H9 (cell line): ENCODE measurements around the gene SLA2. TPM values are rescaled to one million over a fixed set of nuclear protein-coding genes. Genes with fewer than 3 reads are reported as not detected.
"Not testable (repeated sequence)": the region's sequence is repeated elsewhere in the genome, so short reads cannot be mapped to it uniquely, and the experiment has no call there.

Experiments used
- DNase-seq: peaks from one replicate; pipeline ENCODE4 v3.0.0-alpha.2; 2017
- H2AFZ ChIP-seq: one replicate; pipeline ENCODE4 v1.6.1; 2013; ENCODE audit warnings: mild to moderate bottlenecking, low read length, control low read depth, moderate library complexity
- H2AK5ac ChIP-seq: 2 replicates; pipeline ENCODE4 v1.6.1; 2013; ENCODE audit warnings: low read length, control low read depth, mixed read lengths; ENCODE audit not compliant: insufficient read length
- H2BK120ac ChIP-seq: one replicate; pipeline ENCODE4 v1.6.1; 2013; ENCODE audit warnings: low read depth, mild to moderate bottlenecking, low read length, control low read depth, inconsistent platforms; ENCODE audit not compliant: poor library complexity, severe bottlenecking
- H2BK12ac ChIP-seq: 2 replicates; pipeline ENCODE4 v1.6.1; 2013; ENCODE audit warnings: low read length, control low read depth, mixed read lengths, low read depth; ENCODE audit not compliant: insufficient read length
- H2BK15ac ChIP-seq: 2 replicates; pipeline ENCODE4 v1.6.1; 2013; ENCODE audit warnings: low read depth, low read length, control low read depth
- H2BK20ac ChIP-seq: one replicate; pipeline ENCODE4 v1.6.1; 2013; ENCODE audit warnings: low read depth, mild to moderate bottlenecking, low read length, control low read depth, inconsistent platforms; ENCODE audit not compliant: poor library complexity, severe bottlenecking
- H2BK5ac ChIP-seq: 2 replicates; pipeline ENCODE4 v1.6.1; 2013; ENCODE audit warnings: low read length, control low read depth, mixed read lengths; ENCODE audit not compliant: insufficient read length
- H3K14ac ChIP-seq: 2 replicates; pipeline ENCODE4 v1.6.1; 2013; ENCODE audit warnings: low read length, control low read depth; ENCODE audit not compliant: insufficient read depth
- H3K18ac ChIP-seq: 2 replicates; pipeline ENCODE4 v1.6.1; 2013; ENCODE audit warnings: low read depth, mild to moderate bottlenecking, mixed read lengths, low read length, control low read depth; ENCODE audit not compliant: insufficient read length
- H3K23ac ChIP-seq: 2 replicates; pipeline ENCODE4 v1.6.1; 2013; ENCODE audit warnings: low read length, control low read depth, mixed read lengths, low read depth; ENCODE audit not compliant: insufficient read length
- H3K23me2 ChIP-seq: 2 replicates; pipeline ENCODE4 v1.6.1; 2013; ENCODE audit warnings: low read depth, mild to moderate bottlenecking, mixed read lengths, low read length, control low read depth; ENCODE audit not compliant: insufficient read length, poor library complexity, severe bottlenecking
- H3K27ac ChIP-seq: 2 replicates; pipeline ENCODE4 v1.5.1; 2013; ENCODE audit warnings: low read length, control low read depth, mixed read lengths, low read depth; ENCODE audit not compliant: insufficient read length
- H3K27me3 ChIP-seq: 2 replicates; pipeline ENCODE4 v1.6.1; 2013; ENCODE audit warnings: low read length, control low read depth, inconsistent platforms; ENCODE audit not compliant: insufficient read depth
- H3K4ac ChIP-seq: 2 replicates; pipeline ENCODE4 v1.6.1; 2013; ENCODE audit warnings: low read depth, mild to moderate bottlenecking, control low read depth, inconsistent platforms, low read length, moderate library complexity
- H3K4me1 ChIP-seq: 2 replicates; pipeline ENCODE4 v1.6.1; 2013; ENCODE audit warnings: low read length, control low read depth, inconsistent platforms; ENCODE audit not compliant: insufficient read depth
- H3K4me2 ChIP-seq: 2 replicates; pipeline ENCODE4 v1.6.1; 2013; ENCODE audit warnings: low read length, control low read depth, mixed read lengths; ENCODE audit not compliant: insufficient read length, insufficient read depth
- H3K56ac ChIP-seq: 2 replicates; pipeline ENCODE4 v1.6.1; 2013; ENCODE audit warnings: low read depth, mild to moderate bottlenecking, mixed read lengths, low read length, control low read depth; ENCODE audit not compliant: insufficient read length
- H3K79me1 ChIP-seq: 2 replicates; pipeline ENCODE4 v1.6.1; 2013; ENCODE audit warnings: low read depth, mild to moderate bottlenecking, moderate library complexity, low read length, control low read depth, inconsistent platforms; ENCODE audit not compliant: insufficient read depth, poor library complexity, severe bottlenecking
- H3K79me2 ChIP-seq: 2 replicates; pipeline ENCODE4 v1.6.1; 2013; ENCODE audit warnings: low read length, control low read depth, inconsistent platforms; ENCODE audit not compliant: insufficient read depth
- H3K9ac ChIP-seq: 2 replicates; pipeline ENCODE4 v1.6.1; 2013; ENCODE audit warnings: low read length, control low read depth, mixed read lengths; ENCODE audit not compliant: insufficient read length; ENCODE audit errors: extremely low read depth
- H3K9me3 ChIP-seq: one replicate; pipeline ENCODE4 v1.6.1; 2013; ENCODE audit warnings: low read depth, low read length, inconsistent platforms; ENCODE audit not compliant: control insufficient read depth
- H3T11ph ChIP-seq: one replicate; pipeline ENCODE4 v1.6.1; 2013; ENCODE audit warnings: mild to moderate bottlenecking, low read length, control low read depth, inconsistent platforms
- H4K20me1 ChIP-seq: one replicate; pipeline ENCODE4 v1.6.1; 2013; ENCODE audit not compliant: control insufficient read depth, insufficient read length, insufficient read depth
- H4K5ac ChIP-seq: 2 replicates; pipeline ENCODE4 v1.6.1; 2013; ENCODE audit warnings: low read depth, mild to moderate bottlenecking, mixed read lengths, low read length, control low read depth; ENCODE audit not compliant: insufficient read length
- H4K8ac ChIP-seq: replicated peaks from 2 replicates; pipeline ENCODE4 v1.6.1; 2013; ENCODE audit warnings: low read length, control low read depth, mixed read lengths, low read depth; ENCODE audit not compliant: insufficient read length
- H4K91ac ChIP-seq: 2 replicates; pipeline ENCODE4 v1.6.1; 2013; ENCODE audit warnings: low read depth, mild to moderate bottlenecking, moderate library complexity, mixed read lengths, low read length, control low read depth; ENCODE audit not compliant: insufficient read length
- H3K27ac Mint-ChIP-seq, 3 experiments: 2 replicates in 2 of 3; 3 replicates in 1 of 3; pipeline ENCODE4 v1.8.0; 2020 to 2021; ENCODE audit warnings: mixed read lengths in 3 of 3, mild to moderate bottlenecking in 1 of 3, moderate library complexity in 1 of 3
- H3K27me3 Mint-ChIP-seq: 2 replicates; pipeline ENCODE4 v1.8.0; 2021; ENCODE audit warnings: low read depth, mild to moderate bottlenecking, moderate library complexity, mixed read lengths
- H3K36me3 Mint-ChIP-seq, 3 experiments: 2 replicates in 2 of 3; 3 replicates in 1 of 3; pipeline ENCODE4 v1.8.0; 2020 to 2021; ENCODE audit warnings: low read depth in 3 of 3, mixed read lengths in 3 of 3; ENCODE audit not compliant: insufficient read depth in 1 of 3
- H3K4me1 Mint-ChIP-seq, 2 experiments: 2 replicates each; pipeline ENCODE4 v1.8.0; 2020; ENCODE audit warnings: mixed read lengths in 2 of 2
- H3K4me3 Mint-ChIP-seq, 2 experiments: 2 replicates in 1 of 2; 3 replicates in 1 of 2; pipeline ENCODE4 v1.8.0; 2020 to 2021; ENCODE audit warnings: mild to moderate bottlenecking in 2 of 2, mixed read lengths in 2 of 2, moderate library complexity in 1 of 2
- H3K9me3 Mint-ChIP-seq, 2 experiments: 2 replicates in 1 of 2; 3 replicates in 1 of 2; pipeline ENCODE4 v1.8.0; 2020; ENCODE audit warnings: mild to moderate bottlenecking in 2 of 2, mixed read lengths in 2 of 2, moderate library complexity in 1 of 2
- WGBS: extraction: QIAGEN DNeasy Blood & Tissue Kit; methylation state at CpG from one replicate; pipeline ENCODE4 v1.1.7; 2013; ENCODE audit warnings: missing lambda C conversion rate, low lambda C conversion rate, mixed read lengths; ENCODE audit not compliant: insufficient read length; ENCODE audit errors: extremely low coverage; 5-methylcytosine and 5-hydroxymethylcytosine counted together
- total RNA-seq: library from RNA; stranded (reverse); gene quantifications from 2 replicates; pipeline ENCODE4 v1.2.1, GENCODE V29; 2021
- TF ChIP-seq, protein P1 (sequence below): fragments of 200-600 bp; sonication (generic); conservative IDR thresholded peaks from 3 replicates; pipeline ENCODE4 v1.8.0; 2021; ENCODE audit warnings: antibody characterized with exemption, mild to moderate bottlenecking

Gene SLA2
- total RNA-seq, 1 experiment from 2014 or later: 0.20 TPM

DNA sequence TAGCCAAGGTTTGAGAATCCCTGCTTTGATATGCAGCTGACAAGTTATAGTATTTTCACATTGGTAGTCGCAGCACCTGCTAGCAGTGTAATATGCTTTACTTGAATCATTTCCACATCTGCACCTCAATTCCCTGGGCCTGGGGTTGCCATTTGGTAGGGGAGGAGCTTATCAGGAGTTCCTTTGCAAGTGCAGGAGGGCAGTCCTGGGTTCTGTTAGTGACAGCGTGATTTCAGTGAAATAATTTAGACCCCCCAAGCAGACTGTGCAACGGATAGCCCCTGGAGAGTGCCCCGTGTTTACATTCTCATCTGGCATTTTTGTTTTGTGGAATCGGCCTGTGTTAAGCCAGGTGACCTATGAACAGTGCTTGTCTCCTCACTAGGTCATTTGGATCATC, 34.4 kb downstream of the SLA2 start:
- Mint-ChIP-seq H3K27ac (peak overlapping the region in 1 of 3 experiments; percentile 52; a peak in 3 of 7 replicates), H3K36me3 (peaks cover 30 to 76% (median 65%) of the 10 kb centered on the region in 3 experiments; a peak in 6 of 7 replicates), H3K27me3 (no peaks in the 10 kb centered on the region), H3K9me3 (no peaks in the 10 kb centered on the region), H3K4me3 (no peak overlapping the region), H3K4me1 (peaks cover 4 to 7% of the 10 kb centered on the region in 2 experiments)
- no peak overlapping the region for H2AK5ac ChIP-seq
- H3T11ph ChIP-seq: no peak overlapping the region
- no peak overlapping the region for H3K9ac ChIP-seq
- TF ChIP-seq, protein P1, sequence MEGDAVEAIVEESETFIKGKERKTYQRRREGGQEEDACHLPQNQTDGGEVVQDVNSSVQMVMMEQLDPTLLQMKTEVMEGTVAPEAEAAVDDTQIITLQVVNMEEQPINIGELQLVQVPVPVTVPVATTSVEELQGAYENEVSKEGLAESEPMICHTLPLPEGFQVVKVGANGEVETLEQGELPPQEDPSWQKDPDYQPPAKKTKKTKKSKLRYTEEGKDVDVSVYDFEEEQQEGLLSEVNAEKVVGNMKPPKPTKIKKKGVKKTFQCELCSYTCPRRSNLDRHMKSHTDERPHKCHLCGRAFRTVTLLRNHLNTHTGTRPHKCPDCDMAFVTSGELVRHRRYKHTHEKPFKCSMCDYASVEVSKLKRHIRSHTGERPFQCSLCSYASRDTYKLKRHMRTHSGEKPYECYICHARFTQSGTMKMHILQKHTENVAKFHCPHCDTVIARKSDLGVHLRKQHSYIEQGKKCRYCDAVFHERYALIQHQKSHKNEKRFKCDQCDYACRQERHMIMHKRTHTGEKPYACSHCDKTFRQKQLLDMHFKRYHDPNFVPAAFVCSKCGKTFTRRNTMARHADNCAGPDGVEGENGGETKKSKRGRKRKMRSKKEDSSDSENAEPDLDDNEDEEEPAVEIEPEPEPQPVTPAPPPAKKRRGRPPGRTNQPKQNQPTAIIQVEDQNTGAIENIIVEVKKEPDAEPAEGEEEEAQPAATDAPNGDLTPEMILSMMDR: no peak
- H3K79me1 ChIP-seq: peaks cover 4% of the 10 kb centered on the region
- no peak overlapping the region for H3K14ac ChIP-seq
- peaks cover 2% of the 10 kb centered on the region for H3K23me2 ChIP-seq
- no peak overlapping the region for H3K4ac ChIP-seq
- no peak overlapping the region for H3K18ac ChIP-seq
- no peak overlapping the region for H3K23ac ChIP-seq
- H3K27ac ChIP-seq: no peak overlapping the region
- no peak overlapping the region for H2BK15ac ChIP-seq
- H4K20me1 ChIP-seq: no peaks in the 10 kb centered on the region
- no CpG with 5 or more reads among the region's 5 CpGs for WGBS
- H3K4me1 ChIP-seq: no peaks in the 10 kb centered on the region
- H2BK5ac ChIP-seq: no peak overlapping the region
- H3K79me2 ChIP-seq: peaks cover 11% of the 10 kb centered on the region
- H3K4me2 ChIP-seq: no peak overlapping the region
- no peak overlapping the region for H4K91ac ChIP-seq
- H4K8ac ChIP-seq: no peak overlapping the region
- H4K5ac ChIP-seq: no peak overlapping the region
- H3K27me3 ChIP-seq: no peaks in the 10 kb centered on the region
- no peak overlapping the region for H2BK20ac ChIP-seq
- no peak for DNase-seq
- H2AFZ ChIP-seq: no peak overlapping the region
- no peak overlapping the region for H3K56ac ChIP-seq
- no peak overlapping the region for H2BK12ac ChIP-seq
- H3K9me3 ChIP-seq: no peaks in the 10 kb centered on the region
- H2BK120ac ChIP-seq: no peak overlapping the region

DNA sequence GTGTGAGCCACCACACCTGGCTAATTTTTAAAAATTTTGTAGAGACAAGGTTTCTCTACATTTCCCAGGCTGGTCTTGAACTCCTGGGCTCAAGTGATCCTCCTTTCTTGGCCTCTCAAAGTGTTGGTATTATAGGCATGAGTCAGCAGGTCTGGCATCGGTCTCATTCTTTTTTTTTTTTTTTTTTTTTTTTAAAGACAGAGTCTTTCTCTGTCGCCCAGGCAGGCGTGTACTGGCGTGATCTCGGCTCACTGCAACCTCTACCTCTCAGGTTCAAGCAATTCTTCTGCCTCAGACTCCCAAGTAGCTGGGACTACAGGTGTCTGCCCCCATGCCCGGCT, 37.6 kb downstream of the SLA2 start:
- H3K23ac ChIP-seq, H3K9me3 ChIP-seq, H3K23me2 ChIP-seq, DNase-seq, H3K4ac ChIP-seq, H3K9ac ChIP-seq, H3K27me3 Mint-ChIP-seq, H2AFZ ChIP-seq, H3K56ac ChIP-seq, H3K27ac ChIP-seq, H3K9me3 Mint-ChIP-seq, H2BK120ac ChIP-seq, H3K18ac ChIP-seq, H2BK20ac ChIP-seq, H4K8ac ChIP-seq, H3K27ac Mint-ChIP-seq, H3T11ph ChIP-seq, H4K20me1 ChIP-seq, H4K5ac ChIP-seq, H3K4me3 Mint-ChIP-seq, H2BK5ac ChIP-seq, H3K27me3 ChIP-seq, H3K14ac ChIP-seq, H2BK15ac ChIP-seq, H2BK12ac ChIP-seq, H3K79me1 ChIP-seq, H2AK5ac ChIP-seq, H3K4me2 ChIP-seq, H4K91ac ChIP-seq, H3K4me1 ChIP-seq: not testable (repeated sequence)
- peaks cover 29 to 65% (median 59%) of the 10 kb centered on the region in 3 experiments; a peak in 6 of 7 replicates for H3K36me3 Mint-ChIP-seq
- no CpG with 5 or more reads among the region's 6 CpGs for WGBS
- peaks cover 19% of the 10 kb centered on the region for H3K79me2 ChIP-seq
- peaks cover 13 to 14% of the 10 kb centered on the region in 2 experiments for H3K4me1 Mint-ChIP-seq
